Measurements from ENCODE around the gene KATNBL1. TPM values are rescaled to one million over a fixed set of nuclear protein-coding genes. Genes with fewer than 3 reads are reported as not detected.

KATNBL1 gene
- total and polyA plus RNA-seq, 2 experiments from 2014 or later = 68.2 to 96.1 TPM

GRCh38 chr15:34125945-34126344, 84.0 kb downstream of the KATNBL1 start (continued):
- TF ChIP-seq ZNF462 (CRISPR knock-in tag; IDR thresholded peaks at IDR 0.05) = no peak
- TF ChIP-seq JUNB (IDR thresholded peaks at IDR 0.05; ENCODE audit: unreplicated experiment) = no peak

- H3K27ac ChIP-seq (ENCODE audit: low read depth) = no peak overlapping the region
- Mint-ChIP-seq H3K27me3 (ENCODE audit: insufficient read depth, low read depth, poor library complexity) (peaks cover 2% of the 10 kb centered on the region), H3K4me1 (peaks cover 8% of the 10 kb centered on the region), H3K27ac (no peak overlapping the region), H3K4me3 (no peak overlapping the region), H3K9me3 (peaks cover 3% of the 10 kb centered on the region; the same call in 1 of the 3 replicates), H3K36me3 (ENCODE audit: low read depth) (no peaks in the 10 kb centered on the region)
- H3F3A ChIP-seq (replicated peaks; ENCODE audit: low read depth) = no peaks in the 10 kb centered on the region
- DNase-seq (ENCODE audit: low spot score) (no peak), ATAC-seq (no peak)
- H3K79me2 ChIP-seq (replicated peaks; ENCODE audit: insufficient read depth) = no peaks in the 10 kb centered on the region
- H4K20me1 ChIP-seq (replicated peaks; ENCODE audit: insufficient read depth) = no peaks in the 10 kb centered on the region
- no peaks in the 10 kb centered on the region for H3K36me3 ChIP-seq (ENCODE audit: insufficient read depth)
- H3K27me3 ChIP-seq (ENCODE audit: insufficient read depth) = no peaks in the 10 kb centered on the region
- H3K4me3 ChIP-seq = no peak overlapping the region
- H3K4me1 ChIP-seq (ENCODE audit: insufficient read depth) = peaks cover 8% of the 10 kb centered on the region
- H2AFZ ChIP-seq = no peak overlapping the region
- no peak overlapping the region for H3K4me2 ChIP-seq
- no peaks in the 10 kb centered on the region for H3K9me2 ChIP-seq (ENCODE audit: insufficient read depth)
- TF ChIP-seq ETS1 (IDR thresholded peaks at IDR 0.05) (no peak), POLR2AphosphoS5 (IDR thresholded peaks at IDR 0.05; ENCODE audit: low read depth) (no peak), EZH2 (IDR thresholded peaks at IDR 0.05; ENCODE audit: low read depth, unreplicated experiment) (no peak), CREB1 (CRISPR knock-in tag; IDR thresholded peaks at IDR 0.05; ENCODE audit: low read depth) (no peak), ZNF462 (CRISPR knock-in tag; IDR thresholded peaks at IDR 0.05) (no peak), ZNF331 (CRISPR knock-in tag; IDR thresholded peaks at IDR 0.05; ENCODE audit: low read depth) (no peak), STAT1 (IDR thresholded peaks at IDR 0.05; ENCODE audit: unreplicated experiment) (no peak)
These were observed 85.2 kb downstream of the KATNBL1 start for GRCh38 chr15:34124651-34125050.
